Suprapubic skin (tissue), 4 donors: ENCODE data around the gene DLG1. TPM values are rescaled to one million over a fixed set of nuclear protein-coding genes. Genes with fewer than 3 reads are reported as not detected.

ENCODE experiments used
- DNase-seq, 2 donors: peaks; one replicate each; pipeline ENCODE4 v3.0.0-alpha.2; 2019; ENCODE audit warnings: low spot score in 2 of 2
- H3K27ac ChIP-seq: fragments of 200-600 bp; sonication (generic); one replicate; pipeline ENCODE4 v1.5.1; 2019
- H3K27me3 ChIP-seq: fragments of 200-600 bp; sonication (generic); one replicate; pipeline ENCODE4 v1.5.1; 2019
- H3K36me3 ChIP-seq: fragments of 200-600 bp; sonication (generic); one replicate; pipeline ENCODE4 v1.5.1; 2019
- H3K4me1 ChIP-seq: fragments of 200-600 bp; sonication (generic); one replicate; pipeline ENCODE4 v1.5.1; 2019
- H3K4me3 ChIP-seq: fragments of 200-600 bp; sonication (generic); one replicate; pipeline ENCODE4 v1.5.1; 2019; ENCODE audit warnings: mild to moderate bottlenecking
- H3K9me3 ChIP-seq: fragments of 200-600 bp; sonication (generic); one replicate; pipeline ENCODE4 v1.5.1; 2019
- EP300 ChIP-seq: sonication (generic); formaldehyde crosslinking; IDR thresholded peaks from one replicate; pipeline ENCODE4 v1.6.1; 2017; ENCODE audit warnings: antibody characterized with exemption
- POLR2A ChIP-seq, 2 donors: fragments of 450-650 bp; IDR thresholded peaks; one replicate each; pipeline ENCODE4 v1.6.1; 2017; ENCODE audit warnings: antibody characterized with exemption in 2 of 2, mild to moderate bottlenecking in 2 of 2, moderate library complexity in 2 of 2
- POLR2AphosphoS5 ChIP-seq, 3 donors: sonication (generic); formaldehyde crosslinking; IDR thresholded peaks; one replicate each; pipeline ENCODE4 v1.6.1; 2017; ENCODE audit warnings: antibody characterized with exemption in 3 of 3
- WGBS: methylation state at CpG from one replicate; pipeline ENCODE4 v1.1.5; 2018; 5-methylcytosine and 5-hydroxymethylcytosine counted together
- total RNA-seq, 4 donors: library from RNA; depleted of rRNA; stranded (reverse); fragments of >200 nt; gene quantifications; one replicate each; pipeline ENCODE4 v1.1.0, GENCODE V29; 2016
- TF ChIP-seq, protein P1 (sequence below), 2 donors: fragments of 200-600 bp in 1 of 2; fragments of 450-650 bp in 1 of 2; sonication (generic) in 1 of 2; IDR thresholded peaks; one replicate each; pipeline ENCODE4 v1.5.1; 2016 to 2019; ENCODE audit warnings: antibody characterized with exemption in 2 of 2, mild to moderate bottlenecking in 1 of 2, moderate library complexity in 1 of 2

The DLG1 gene
- total RNA-seq, 4 donors from 2014 or later = 86.2 to 140 (median 103) TPM

- no peaks in the 10 kb centered on the region for H3K27me3 ChIP-seq
- no peak for DNase-seq
- H3K27ac ChIP-seq = no peak overlapping the region
- H3K36me3 ChIP-seq = peaks cover 3% of the 10 kb centered on the region
- H3K9me3 ChIP-seq = no peaks in the 10 kb centered on the region
- H3K4me1 ChIP-seq = peaks cover 8% of the 10 kb centered on the region
- H3K4me3 ChIP-seq = no peak overlapping the region
- WGBS = 100% methylated on average over 1 of the region's 1 CpG
- TF ChIP-seq EP300 (no peak), POLR2A (IDR thresholded peaks at IDR 0.05) (no peak), POLR2AphosphoS5 (IDR thresholded peaks at IDR 0.05) (no peak)
- TF ChIP-seq, protein P1, sequence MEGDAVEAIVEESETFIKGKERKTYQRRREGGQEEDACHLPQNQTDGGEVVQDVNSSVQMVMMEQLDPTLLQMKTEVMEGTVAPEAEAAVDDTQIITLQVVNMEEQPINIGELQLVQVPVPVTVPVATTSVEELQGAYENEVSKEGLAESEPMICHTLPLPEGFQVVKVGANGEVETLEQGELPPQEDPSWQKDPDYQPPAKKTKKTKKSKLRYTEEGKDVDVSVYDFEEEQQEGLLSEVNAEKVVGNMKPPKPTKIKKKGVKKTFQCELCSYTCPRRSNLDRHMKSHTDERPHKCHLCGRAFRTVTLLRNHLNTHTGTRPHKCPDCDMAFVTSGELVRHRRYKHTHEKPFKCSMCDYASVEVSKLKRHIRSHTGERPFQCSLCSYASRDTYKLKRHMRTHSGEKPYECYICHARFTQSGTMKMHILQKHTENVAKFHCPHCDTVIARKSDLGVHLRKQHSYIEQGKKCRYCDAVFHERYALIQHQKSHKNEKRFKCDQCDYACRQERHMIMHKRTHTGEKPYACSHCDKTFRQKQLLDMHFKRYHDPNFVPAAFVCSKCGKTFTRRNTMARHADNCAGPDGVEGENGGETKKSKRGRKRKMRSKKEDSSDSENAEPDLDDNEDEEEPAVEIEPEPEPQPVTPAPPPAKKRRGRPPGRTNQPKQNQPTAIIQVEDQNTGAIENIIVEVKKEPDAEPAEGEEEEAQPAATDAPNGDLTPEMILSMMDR (IDR thresholded peaks at IDR 0.05) = no peak
Observed at GRCh38 chr3:197261164-197261509, 37.3 kb downstream of the DLG1 start.

DNA sequence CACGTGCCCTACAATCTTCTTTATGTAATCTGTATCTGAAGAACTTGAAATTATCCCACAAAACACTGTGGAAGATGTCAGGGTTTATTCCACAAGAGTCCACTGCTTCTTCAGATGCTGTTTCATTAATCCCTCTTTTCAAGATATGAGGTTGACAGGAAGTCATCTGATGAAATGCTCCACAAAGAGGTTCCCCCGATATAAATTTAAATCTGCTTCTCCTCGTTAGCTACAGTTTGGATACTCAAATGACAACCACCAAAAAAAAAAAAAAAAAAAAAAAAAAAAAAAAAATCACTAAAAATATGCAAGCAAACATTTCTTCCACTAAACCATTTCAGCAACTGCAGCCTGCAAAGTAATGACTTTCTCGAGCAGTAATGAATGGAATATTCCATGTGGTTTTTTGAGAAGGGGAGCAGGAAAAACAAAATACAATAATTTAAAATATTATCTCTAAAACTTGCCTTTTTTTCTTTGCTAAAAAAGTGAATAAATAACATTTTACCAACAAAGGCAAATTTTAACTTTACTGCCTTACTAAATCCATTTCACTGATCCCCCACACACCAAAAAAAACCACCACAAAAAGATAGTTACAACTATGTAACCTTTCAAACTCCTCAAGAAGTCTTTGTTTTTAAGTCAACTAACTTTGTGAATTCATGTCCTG lies 37.8 kb downstream of the DLG1 start:
- no peak for DNase-seq
- Histone ChIP-seq H3K27ac (no peak overlapping the region), H3K36me3 (peaks cover 3% of the 10 kb centered on the region), H3K27me3 (no peaks in the 10 kb centered on the region), H3K4me3 (no peak overlapping the region), H3K9me3 (no peaks in the 10 kb centered on the region), H3K4me1 (peaks cover 8% of the 10 kb centered on the region)
- no peak for TF ChIP-seq POLR2AphosphoS5 (IDR thresholded peaks at IDR 0.05)
- TF ChIP-seq POLR2A (IDR thresholded peaks at IDR 0.05) = no peak
- no peak for TF ChIP-seq EP300
- TF ChIP-seq, protein P1 (IDR thresholded peaks at IDR 0.05) = no peak
- 68% methylated on average over 4 of the region's 4 CpGs for WGBS

GRCh38 chr3:197259096-197259495 lies 39.3 kb downstream of the DLG1 start:
- Histone ChIP-seq H3K27ac (no peak overlapping the region), H3K36me3 (peaks cover 3% of the 10 kb centered on the region), H3K9me3 (no peaks in the 10 kb centered on the region), H3K27me3 (no peaks in the 10 kb centered on the region), H3K4me1 (peaks cover 8% of the 10 kb centered on the region), H3K4me3 (no peak overlapping the region)
- WGBS = 72% methylated on average over 2 of the region's 2 CpGs
- TF ChIP-seq, protein P1 (IDR thresholded peaks at IDR 0.05) = no peak
- TF ChIP-seq POLR2A (IDR thresholded peaks at IDR 0.05) = no peak
- TF ChIP-seq POLR2AphosphoS5 (IDR thresholded peaks at IDR 0.05) = no peak
- TF ChIP-seq EP300 = no peak
- DNase-seq = no peak

- Histone ChIP-seq H3K27me3 (no peaks in the 10 kb centered on the region), H3K9me3 (no peaks in the 10 kb centered on the region), H3K4me1 (peaks cover 8% of the 10 kb centered on the region), H3K36me3 (peaks cover 1% of the 10 kb centered on the region), H3K27ac (no peak overlapping the region), H3K4me3 (no peak overlapping the region)
- WGBS = 67% methylated on average over 6 of the region's 6 CpGs
- no peak for TF ChIP-seq POLR2A (IDR thresholded peaks at IDR 0.05)
- TF ChIP-seq EP300 = no peak
- TF ChIP-seq POLR2AphosphoS5 (IDR thresholded peaks at IDR 0.05) = no peak
- TF ChIP-seq, protein P1 (IDR thresholded peaks at IDR 0.05) = no peak
- DNase-seq = no peak
Observed at GRCh38 chr3:197258168-197258755, 40.1 kb downstream of the DLG1 start.

- TF ChIP-seq EP300 (no peak), POLR2A (IDR thresholded peaks at IDR 0.05) (no peak), POLR2AphosphoS5 (IDR thresholded peaks at IDR 0.05) (no peak)
- TF ChIP-seq, protein P1 (IDR thresholded peaks at IDR 0.05) = no peak
- Histone ChIP-seq H3K27ac (no peak overlapping the region), H3K36me3 (no peaks in the 10 kb centered on the region), H3K4me3 (no peak overlapping the region), H3K9me3 (no peaks in the 10 kb centered on the region), H3K27me3 (no peaks in the 10 kb centered on the region), H3K4me1 (peaks cover 8% of the 10 kb centered on the region)
- WGBS = 85% methylated on average over 5 of the region's 5 CpGs
- DNase-seq = no peak
Observed at GRCh38 chr3:197257711-197258110, 40.7 kb downstream of the DLG1 start.
